ENCODE results near the gene MORN5.

Gene MORN5

GRCh38 chr9:122195875-122196274 is 36.2 kb downstream of the MORN5 start:
- no peak overlapping the region for H2AFZ ChIP-seq (ENCODE audit: low read depth, low read length)

GRCh38 chr9:122197426-122197825 is 37.7 kb downstream of the MORN5 start:
- no peak for DNase-seq
- H3K18ac ChIP-seq (ENCODE audit: low read depth in 1 of 2, low read length in 2 of 2) = no peak overlapping the region
- no peak overlapping the region for H4K8ac ChIP-seq (ENCODE audit: low read length)
- H3K14ac ChIP-seq (ENCODE audit: low read length in 2 of 2) = no peak overlapping the region
- H2BK15ac ChIP-seq (ENCODE audit: low read depth, poor library complexity, severe bottlenecking) = no peak overlapping the region
- no peak overlapping the region for H2BK120ac ChIP-seq (ENCODE audit: low read depth, low read length)
- no peak overlapping the region for H3K4ac ChIP-seq (ENCODE audit: low read depth in 1 of 2, low read length in 2 of 2)
- no peak overlapping the region for H2AFZ ChIP-seq (ENCODE audit: low read depth, low read length)
- no peaks in the 10 kb centered on the region for H3K36me3 ChIP-seq (ENCODE audit: control insufficient read depth in 1 of 2, insufficient read depth in 2 of 2, low read depth in 1 of 2, low read length in 2 of 2)
- no peak overlapping the region for H3K23ac ChIP-seq (ENCODE audit: low read length in 2 of 2)
- no peak overlapping the region for H4K91ac ChIP-seq (ENCODE audit: low read length)
- H2BK12ac ChIP-seq (ENCODE audit: low read length in 2 of 2) = no peak overlapping the region
- H3K9me3 ChIP-seq (ENCODE audit: control insufficient read depth, low read length) = no peaks in the 10 kb centered on the region
- no peak overlapping the region for H3K9ac ChIP-seq (ENCODE audit: low read length)
- H3K4me3 ChIP-seq (ENCODE audit: insufficient read depth in 1 of 2, low read depth in 1 of 2, low read length in 2 of 2) = no peak overlapping the region
- 56% methylated on average over 7 of the region's 7 CpGs for WGBS
- peaks cover 8% of the 10 kb centered on the region for H3K4me1 ChIP-seq (ENCODE audit: control insufficient read depth, insufficient read depth, low read depth, low read length)
- no peak overlapping the region for H3K4me2 ChIP-seq (ENCODE audit: low read length, poor library complexity, severe bottlenecking)
- no peak overlapping the region for H2AK5ac ChIP-seq (ENCODE audit: low read length, severe bottlenecking)
- H3K79me1 ChIP-seq (replicated peaks; ENCODE audit: low read length, poor library complexity, severe bottlenecking) = no peaks in the 10 kb centered on the region
- H3K27me3 ChIP-seq (ENCODE audit: control insufficient read depth in 1 of 2, insufficient read depth in 1 of 2, low read length in 2 of 2) = peaks cover 23 to 37% of the 10 kb centered on the region in 2 experiments
- H3K27ac ChIP-seq (ENCODE audit: low read length, poor library complexity, severe bottlenecking) = no peak overlapping the region
- no peak overlapping the region for H2BK5ac ChIP-seq (ENCODE audit: low read depth, low read length, poor library complexity, severe bottlenecking)

More at GRCh38 chr9:122195875-122196274, 36.2 kb downstream of the MORN5 start:
- H3K9ac ChIP-seq (ENCODE audit: low read length) = no peak overlapping the region
- no peaks in the 10 kb centered on the region for H3K79me1 ChIP-seq (replicated peaks; ENCODE audit: low read length, poor library complexity, severe bottlenecking)
- no peak overlapping the region for H2BK15ac ChIP-seq (ENCODE audit: low read depth, poor library complexity, severe bottlenecking)
- no peak overlapping the region for H2BK5ac ChIP-seq (ENCODE audit: low read depth, low read length, poor library complexity, severe bottlenecking)
- H3K4ac ChIP-seq (ENCODE audit: low read depth in 1 of 2, low read length in 2 of 2) = no peak overlapping the region
- no peak overlapping the region for H4K8ac ChIP-seq (ENCODE audit: low read length)
- H3K14ac ChIP-seq (ENCODE audit: low read length in 2 of 2) = no peak overlapping the region
- no peak overlapping the region for H3K23ac ChIP-seq (ENCODE audit: low read length in 2 of 2)
- H3K36me3 ChIP-seq (ENCODE audit: control insufficient read depth in 1 of 2, insufficient read depth in 2 of 2, low read depth in 1 of 2, low read length in 2 of 2) = no peaks in the 10 kb centered on the region
- no peak overlapping the region for H3K27ac ChIP-seq (ENCODE audit: low read length, poor library complexity, severe bottlenecking)
- 90% methylated on average over 3 of the region's 4 CpGs for WGBS
- no peak overlapping the region for H2AK5ac ChIP-seq (ENCODE audit: low read length, severe bottlenecking)
- H2BK12ac ChIP-seq (ENCODE audit: low read length in 2 of 2) = no peak overlapping the region
- peaks cover 1% of the 10 kb centered on the region for H3K4me1 ChIP-seq (ENCODE audit: control insufficient read depth, insufficient read depth, low read depth, low read length)
- no peak overlapping the region for H3K4me3 ChIP-seq (ENCODE audit: insufficient read depth in 1 of 2, low read depth in 1 of 2, low read length in 2 of 2)
- H2BK120ac ChIP-seq (ENCODE audit: low read depth, low read length) = no peak overlapping the region
- DNase-seq = no peak
- H3K4me2 ChIP-seq (ENCODE audit: low read length, poor library complexity, severe bottlenecking) = no peak overlapping the region
- no peaks in the 10 kb centered on the region for H3K9me3 ChIP-seq (ENCODE audit: control insufficient read depth, low read length)
- no peak overlapping the region for H4K91ac ChIP-seq (ENCODE audit: low read length)
- peaks cover 23 to 40% of the 10 kb centered on the region in 2 experiments for H3K27me3 ChIP-seq (ENCODE audit: control insufficient read depth in 1 of 2, insufficient read depth in 1 of 2, low read length in 2 of 2)
- H3K18ac ChIP-seq (ENCODE audit: low read depth in 1 of 2, low read length in 2 of 2) = no peak overlapping the region

GRCh38 chr9:122197882-122198281 is 38.2 kb downstream of the MORN5 start:
- H2AFZ ChIP-seq (ENCODE audit: low read depth, low read length) = no peak overlapping the region
- no peak overlapping the region for H3K4me3 ChIP-seq (ENCODE audit: insufficient read depth in 1 of 2, low read depth in 1 of 2, low read length in 2 of 2)
- H3K4me1 ChIP-seq (ENCODE audit: control insufficient read depth, insufficient read depth, low read depth, low read length) = peaks cover 8% of the 10 kb centered on the region
- H3K27me3 ChIP-seq (ENCODE audit: control insufficient read depth in 1 of 2, insufficient read depth in 1 of 2, low read length in 2 of 2) = peaks cover 23 to 32% of the 10 kb centered on the region in 2 experiments
- H3K4me2 ChIP-seq (ENCODE audit: low read length, poor library complexity, severe bottlenecking) = no peak overlapping the region
- no peaks in the 10 kb centered on the region for H3K9me3 ChIP-seq (ENCODE audit: control insufficient read depth, low read length)
- H3K4ac ChIP-seq (ENCODE audit: low read depth in 1 of 2, low read length in 2 of 2) = no peak overlapping the region
- no peak overlapping the region for H2AK5ac ChIP-seq (ENCODE audit: low read length, severe bottlenecking)
- H3K14ac ChIP-seq (ENCODE audit: low read length in 2 of 2) = no peak overlapping the region
- no peak overlapping the region for H3K18ac ChIP-seq (ENCODE audit: low read depth in 1 of 2, low read length in 2 of 2)
- H3K27ac ChIP-seq (ENCODE audit: low read length, poor library complexity, severe bottlenecking) = no peak overlapping the region
- H2BK120ac ChIP-seq (ENCODE audit: low read depth, low read length) = no peak overlapping the region
- no peak overlapping the region for H3K9ac ChIP-seq (ENCODE audit: low read length)
- no peaks in the 10 kb centered on the region for H3K79me1 ChIP-seq (replicated peaks; ENCODE audit: low read length, poor library complexity, severe bottlenecking)
- no peak overlapping the region for H4K91ac ChIP-seq (ENCODE audit: low read length)
- DNase-seq = no peak
- H3K23ac ChIP-seq (ENCODE audit: low read length in 2 of 2) = no peak overlapping the region
- WGBS = 73% methylated on average over 4 of the region's 4 CpGs
- H2BK5ac ChIP-seq (ENCODE audit: low read depth, low read length, poor library complexity, severe bottlenecking) = no peak overlapping the region
- no peak overlapping the region for H4K8ac ChIP-seq (ENCODE audit: low read length)
- no peak overlapping the region for H2BK15ac ChIP-seq (ENCODE audit: low read depth, poor library complexity, severe bottlenecking)
- no peak overlapping the region for H2BK12ac ChIP-seq (ENCODE audit: low read length in 2 of 2)
- H3K36me3 ChIP-seq (ENCODE audit: control insufficient read depth in 1 of 2, insufficient read depth in 2 of 2, low read depth in 1 of 2, low read length in 2 of 2) = no peaks in the 10 kb centered on the region

GRCh38 chr9:122200960-122201595 is 41.4 kb downstream of the MORN5 start:
- Histone ChIP-seq H3K9me3 (ENCODE audit: control insufficient read depth, low read length) (no peaks in the 10 kb centered on the region), H3K23ac (ENCODE audit: low read length in 2 of 2) (no peak overlapping the region), H3K27me3 (ENCODE audit: control insufficient read depth in 1 of 2, insufficient read depth in 1 of 2, low read length in 2 of 2) (peaks cover 15 to 41% of the 10 kb centered on the region in 2 experiments), H3K36me3 (ENCODE audit: control insufficient read depth in 1 of 2, insufficient read depth in 2 of 2, low read depth in 1 of 2, low read length in 2 of 2) (no peaks in the 10 kb centered on the region), H4K8ac (ENCODE audit: low read length) (no peak overlapping the region), H3K4me2 (ENCODE audit: low read length, poor library complexity, severe bottlenecking) (no peak overlapping the region), H2BK120ac (ENCODE audit: low read depth, low read length) (no peak overlapping the region), H2AFZ (ENCODE audit: low read depth, low read length) (no peak overlapping the region), H3K14ac (ENCODE audit: low read length in 2 of 2) (no peak overlapping the region), H3K18ac (ENCODE audit: low read depth in 1 of 2, low read length in 2 of 2) (no peak overlapping the region), H4K91ac (ENCODE audit: low read length) (no peak overlapping the region), H3K4ac (ENCODE audit: low read depth in 1 of 2, low read length in 2 of 2) (no peak overlapping the region), H2BK12ac (ENCODE audit: low read length in 2 of 2) (no peak overlapping the region), H3K4me3 (ENCODE audit: insufficient read depth in 1 of 2, low read depth in 1 of 2, low read length in 2 of 2) (no peak overlapping the region), H3K79me1 (replicated peaks; ENCODE audit: low read length, poor library complexity, severe bottlenecking) (no peaks in the 10 kb centered on the region), H3K9ac (ENCODE audit: low read length) (peak overlapping the region; percentile 68), H3K27ac (ENCODE audit: low read length, poor library complexity, severe bottlenecking) (no peak overlapping the region), H2BK5ac (ENCODE audit: low read depth, low read length, poor library complexity, severe bottlenecking) (no peak overlapping the region), H3K4me1 (ENCODE audit: control insufficient read depth, insufficient read depth, low read depth, low read length) (peaks cover 10% of the 10 kb centered on the region), H2AK5ac (ENCODE audit: low read length, severe bottlenecking) (no peak overlapping the region), H2BK15ac (ENCODE audit: low read depth, poor library complexity, severe bottlenecking) (no peak overlapping the region)
- DNase-seq = no peak
- WGBS = 87% methylated on average over 5 of the region's 7 CpGs

Data from mesenchymal stem cell (in vitro differentiated cells and primary cell).